ENCODE results near the gene HTATIP2. TPM values are rescaled to one million over a fixed set of nuclear protein-coding genes. Genes with fewer than 3 reads are reported as not detected.

The HTATIP2 gene
- total RNA-seq, 1 experiment from 2014 or later, result 94.7 TPM

GRCh38 chr11:20403059-20403458 is 39.5 kb downstream of the HTATIP2 start:
- H3K27me3 Mint-ChIP-seq (ENCODE audit: unreplicated experiment), result no peaks in the 10 kb centered on the region
- no peaks in the 10 kb centered on the region for H3K9me3 Mint-ChIP-seq (ENCODE audit: low read depth, unreplicated experiment)
- DNase-seq, result no peak
- no TSS peak for BruUV-seq (replicated peaks)
- CTCF ChIA-PET, result interaction anchor here (0.6 kb wide), 1 partner anchor 420 kb away, joined by 3 read pairs; no protein-coding TSS in a partner anchor
- no peak for TF ChIP-seq CTCF (IDR thresholded peaks at IDR 0.05; ENCODE audit: unreplicated experiment)
- H3K4me3 Mint-ChIP-seq (ENCODE audit: low read depth, unreplicated experiment), result no peak overlapping the region
- H3K27ac Mint-ChIP-seq (ENCODE audit: unreplicated experiment), result no peak overlapping the region
- peaks cover 5% of the 10 kb centered on the region for H3K36me3 Mint-ChIP-seq (ENCODE audit: insufficient read depth, unreplicated experiment)
- intact Hi-C loops (cut with micrococcal nuclease; ENCODE audit: unreplicated experiment), result no loop called here
- H3K4me1 Mint-ChIP-seq (ENCODE audit: low read depth, unreplicated experiment), result no peaks in the 10 kb centered on the region

- no peak overlapping the region for H3K4me3 Mint-ChIP-seq (ENCODE audit: low read depth, unreplicated experiment)
- DNase-seq, result no peak
- no peak overlapping the region for H3K27ac Mint-ChIP-seq (ENCODE audit: unreplicated experiment)
- no TSS peak for BruUV-seq (replicated peaks)
- CTCF ChIA-PET, result no interaction called here
- H3K36me3 Mint-ChIP-seq (ENCODE audit: insufficient read depth, unreplicated experiment), result peaks cover 5% of the 10 kb centered on the region
- no peaks in the 10 kb centered on the region for H3K9me3 Mint-ChIP-seq (ENCODE audit: low read depth, unreplicated experiment)
- no peak for TF ChIP-seq CTCF (IDR thresholded peaks at IDR 0.05; ENCODE audit: unreplicated experiment)
- intact Hi-C loops (cut with micrococcal nuclease; ENCODE audit: unreplicated experiment), result no loop called here
- H3K27me3 Mint-ChIP-seq (ENCODE audit: unreplicated experiment), result no peaks in the 10 kb centered on the region
- H3K4me1 Mint-ChIP-seq (ENCODE audit: low read depth, unreplicated experiment), result no peaks in the 10 kb centered on the region
These were observed 43.0 kb downstream of the HTATIP2 start for GRCh38 chr11:20406484-20406883.

- Mint-ChIP-seq H3K4me3 (ENCODE audit: low read depth, unreplicated experiment) (no peak overlapping the region), H3K9me3 (ENCODE audit: low read depth, unreplicated experiment) (no peaks in the 10 kb centered on the region), H3K4me1 (ENCODE audit: low read depth, unreplicated experiment) (no peaks in the 10 kb centered on the region), H3K27me3 (ENCODE audit: unreplicated experiment) (no peaks in the 10 kb centered on the region), H3K27ac (ENCODE audit: unreplicated experiment) (no peak overlapping the region), H3K36me3 (ENCODE audit: insufficient read depth, unreplicated experiment) (peaks cover under 1% of the 10 kb centered on the region)
- BruUV-seq (replicated peaks), result no TSS peak
- TF ChIP-seq CTCF (IDR thresholded peaks at IDR 0.05; ENCODE audit: unreplicated experiment), result no peak
- DNase-seq, result no peak
- CTCF ChIA-PET, result no interaction called here
- intact Hi-C loops (cut with micrococcal nuclease; ENCODE audit: unreplicated experiment), result no loop called here
These were observed 43.8 kb downstream of the HTATIP2 start for GRCh38 chr11:20407344-20407743.

GRCh38 chr11:20415432-20415831 is 51.9 kb downstream of the HTATIP2 start:
- H3K27me3 Mint-ChIP-seq (ENCODE audit: unreplicated experiment), result no peaks in the 10 kb centered on the region
- H3K4me3 Mint-ChIP-seq (ENCODE audit: low read depth, unreplicated experiment), result no peak overlapping the region
- TF ChIP-seq CTCF (IDR thresholded peaks at IDR 0.05; ENCODE audit: unreplicated experiment), result no peak
- H3K4me1 Mint-ChIP-seq (ENCODE audit: low read depth, unreplicated experiment), result no peaks in the 10 kb centered on the region
- H3K9me3 Mint-ChIP-seq (ENCODE audit: low read depth, unreplicated experiment), result no peaks in the 10 kb centered on the region
- H3K36me3 Mint-ChIP-seq (ENCODE audit: insufficient read depth, unreplicated experiment), result peaks cover 10% of the 10 kb centered on the region
- no peak for DNase-seq
- CTCF ChIA-PET, result no interaction called here
- no peak overlapping the region for H3K27ac Mint-ChIP-seq (ENCODE audit: unreplicated experiment)
- BruUV-seq (replicated peaks), result no TSS peak
- intact Hi-C loops (cut with micrococcal nuclease; ENCODE audit: unreplicated experiment), result no loop called here

Data from Calu3 (cell line).